ENCODE data around the gene SFXN5.

SFXN5 gene

DNA sequence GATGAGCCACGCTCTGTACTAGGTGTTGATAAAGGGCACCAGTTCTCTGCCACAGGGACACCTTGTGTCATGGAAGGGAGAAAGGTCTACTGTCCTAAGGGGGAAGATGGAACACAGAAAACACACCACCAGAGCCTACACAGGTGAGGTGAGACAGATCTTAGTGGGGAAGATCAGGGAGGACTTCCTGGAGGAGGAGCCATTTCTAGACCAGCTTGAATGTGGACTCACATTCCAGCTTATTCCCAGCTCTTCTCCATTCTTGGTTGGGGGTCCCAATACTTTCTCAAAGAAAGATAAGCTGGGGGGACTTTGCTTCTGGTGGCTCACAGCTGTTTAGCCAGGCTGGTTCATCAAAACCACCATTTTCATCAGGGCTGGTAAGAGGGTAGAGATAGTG, 118.0 kb downstream of the SFXN5 start:
- no peak for DNase-seq

DNA sequence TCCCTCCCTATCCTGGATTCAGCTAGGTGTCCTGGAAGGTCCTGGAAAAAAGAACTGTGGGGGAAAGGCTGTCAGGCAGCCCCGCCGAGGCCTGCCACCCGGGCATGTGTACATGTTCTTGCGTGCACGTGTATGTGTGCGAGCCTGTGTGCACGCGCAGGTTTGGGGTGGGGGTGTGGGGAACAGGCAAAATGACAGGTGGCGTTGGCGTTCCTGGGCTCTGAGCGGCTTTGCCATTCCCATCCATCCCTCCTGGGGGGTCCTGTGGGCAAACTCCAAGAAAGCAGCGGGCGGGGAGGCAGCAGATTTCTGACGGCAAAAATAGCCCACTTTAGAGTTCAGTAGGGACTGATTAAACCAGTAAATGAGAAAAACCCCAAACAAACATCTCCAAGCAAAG, 118.6 kb downstream of the SFXN5 start:
- no peak for DNase-seq

DNA sequence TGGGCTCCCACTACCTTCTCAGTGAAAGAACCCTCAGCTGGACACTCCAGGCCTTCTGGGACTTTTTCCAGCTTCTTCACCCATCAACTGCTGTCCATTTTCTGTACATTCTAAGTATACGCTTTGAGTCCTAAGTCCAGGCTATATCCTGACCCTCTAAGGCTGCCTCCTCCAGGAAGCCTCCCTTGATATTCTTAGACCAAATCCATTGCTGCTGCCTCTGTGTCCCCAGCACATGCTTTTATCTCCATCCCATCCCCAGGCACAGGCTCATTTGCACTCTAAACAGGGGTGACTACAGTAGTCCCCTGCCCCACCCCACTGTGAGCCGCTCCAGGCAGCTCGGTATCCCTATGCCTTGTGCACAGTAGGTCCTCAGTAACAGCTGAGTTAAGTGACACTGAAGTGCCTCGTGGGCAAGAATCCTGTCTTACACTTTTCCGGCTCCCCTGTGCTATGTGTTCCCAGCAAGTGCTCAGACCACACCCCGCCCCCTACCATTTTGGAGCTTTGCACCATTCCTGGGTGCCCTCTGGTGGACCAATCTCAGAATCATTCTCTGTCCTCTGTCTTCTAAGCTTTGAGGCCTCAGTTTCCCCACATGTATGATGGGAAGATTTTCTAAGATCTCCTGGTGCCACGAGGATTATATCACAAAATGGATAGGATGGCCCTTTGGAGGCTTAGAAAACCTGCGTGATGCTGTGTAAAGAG, 119.2 kb downstream of the SFXN5 start:
- DNase-seq = no peak

DNA sequence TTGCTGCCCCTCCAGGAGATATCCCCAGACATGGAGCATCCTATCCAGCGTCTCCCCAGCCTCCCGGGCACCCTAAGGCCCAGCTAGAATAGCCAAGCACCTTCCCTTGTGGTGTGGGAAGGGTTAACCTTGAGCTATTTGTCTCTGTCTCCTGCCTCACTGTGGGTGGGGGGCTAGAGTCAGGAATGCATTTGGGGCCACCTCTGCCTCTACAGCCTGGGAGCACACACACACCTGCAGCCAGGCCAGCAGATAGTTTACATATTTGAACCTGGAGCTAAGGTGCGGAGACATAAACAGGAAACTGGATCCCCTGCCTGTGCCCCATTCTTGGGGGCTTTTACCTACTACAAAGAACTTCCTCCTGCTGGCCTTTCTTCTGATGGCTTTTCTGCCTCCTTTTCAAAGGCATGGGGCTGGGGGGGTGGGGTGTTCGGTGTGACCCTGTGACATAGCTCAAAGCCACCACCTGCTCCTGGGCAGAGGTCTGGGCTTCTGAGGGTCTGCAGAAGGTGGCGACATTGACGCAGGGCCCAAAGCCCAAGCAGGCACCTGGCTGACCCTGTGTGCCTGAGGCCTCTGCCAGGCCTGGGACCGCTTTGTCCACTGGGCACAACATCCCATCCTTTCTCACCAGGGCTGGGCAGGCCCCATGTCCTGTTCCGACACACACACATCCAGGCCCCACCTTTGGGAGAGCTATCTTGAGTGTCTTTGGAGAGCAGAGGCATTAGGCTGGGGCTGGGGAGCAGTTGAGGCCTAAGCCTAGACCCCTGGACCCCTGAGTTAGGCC, 120.0 kb downstream of the SFXN5 start:
- no peak for DNase-seq

DNA sequence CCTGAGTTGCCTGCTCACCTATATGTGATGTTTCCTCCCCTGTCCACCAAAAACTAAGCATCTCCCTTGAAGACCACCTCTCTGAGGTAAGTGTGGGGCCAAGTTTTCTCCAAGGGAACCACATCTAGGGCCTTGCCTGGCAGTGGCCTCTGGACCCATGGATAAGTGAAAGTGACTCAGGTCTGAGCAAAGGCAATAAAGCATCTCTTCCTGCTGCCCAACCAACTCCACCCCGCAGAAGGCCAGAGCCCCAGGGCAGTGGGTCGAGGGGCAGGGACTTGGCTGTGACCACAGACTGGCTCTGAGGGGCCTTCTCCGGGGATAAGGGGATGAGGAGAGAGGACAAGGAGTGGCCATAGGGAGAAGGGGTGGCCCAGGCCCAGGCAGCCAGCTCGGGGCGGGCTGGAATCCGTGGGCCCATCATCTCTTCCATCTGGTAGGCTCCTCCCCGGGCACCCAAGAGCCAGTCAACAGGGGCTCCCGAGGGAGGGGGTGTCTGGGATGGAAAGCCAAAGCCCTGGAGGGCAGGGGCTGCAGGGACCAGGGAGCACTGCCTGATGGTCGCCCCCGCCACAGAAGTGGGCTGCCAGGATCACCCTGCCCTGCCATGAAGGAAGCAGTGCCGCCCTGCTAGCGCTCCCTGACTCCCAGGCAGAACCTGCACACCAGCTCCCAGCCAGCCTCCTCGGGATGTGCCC, 120.8 kb downstream of the SFXN5 start:
- no peak for DNase-seq

DNA sequence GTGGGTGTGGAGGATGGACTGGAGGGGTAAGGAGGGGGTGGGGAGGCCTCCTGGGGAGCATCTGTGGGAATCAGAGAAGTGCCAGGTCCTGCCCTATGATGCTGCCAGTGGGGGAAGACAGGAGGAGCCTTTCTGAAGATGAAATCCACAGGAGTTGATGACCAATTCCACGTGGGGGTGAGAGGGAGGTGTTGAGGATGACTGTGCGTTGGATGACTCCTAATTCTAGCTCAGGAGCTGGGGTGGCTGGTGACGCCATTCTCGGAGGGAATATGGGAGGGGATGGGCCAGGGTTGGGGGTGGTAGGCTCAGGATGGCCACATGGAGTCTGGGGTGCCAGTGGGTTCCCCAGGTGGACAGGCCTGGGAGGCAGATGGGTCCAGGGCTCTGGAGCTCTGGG, 121.9 kb downstream of the SFXN5 start:
- DNase-seq = no peak

DNA sequence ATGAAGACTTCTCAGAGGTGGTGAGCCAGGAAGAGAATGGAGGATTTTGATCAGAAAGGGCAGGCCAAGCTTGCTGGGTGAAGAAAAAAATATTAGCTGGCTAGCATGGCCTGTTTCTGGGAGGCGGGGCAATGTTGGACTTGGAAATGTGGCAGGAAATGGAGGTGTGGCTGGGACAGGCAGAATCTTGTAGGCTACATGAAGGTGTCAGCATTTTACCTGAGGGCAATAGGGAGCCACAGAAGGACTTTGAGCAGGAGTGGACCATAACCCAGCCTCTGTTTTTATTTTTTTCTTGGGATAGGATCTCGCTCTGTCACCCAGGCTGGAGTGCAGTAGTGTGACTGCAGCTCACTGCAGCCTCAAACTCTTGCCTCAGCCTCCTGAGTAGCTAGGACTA, 122.5 kb downstream of the SFXN5 start:
- no peak for DNase-seq

DNA sequence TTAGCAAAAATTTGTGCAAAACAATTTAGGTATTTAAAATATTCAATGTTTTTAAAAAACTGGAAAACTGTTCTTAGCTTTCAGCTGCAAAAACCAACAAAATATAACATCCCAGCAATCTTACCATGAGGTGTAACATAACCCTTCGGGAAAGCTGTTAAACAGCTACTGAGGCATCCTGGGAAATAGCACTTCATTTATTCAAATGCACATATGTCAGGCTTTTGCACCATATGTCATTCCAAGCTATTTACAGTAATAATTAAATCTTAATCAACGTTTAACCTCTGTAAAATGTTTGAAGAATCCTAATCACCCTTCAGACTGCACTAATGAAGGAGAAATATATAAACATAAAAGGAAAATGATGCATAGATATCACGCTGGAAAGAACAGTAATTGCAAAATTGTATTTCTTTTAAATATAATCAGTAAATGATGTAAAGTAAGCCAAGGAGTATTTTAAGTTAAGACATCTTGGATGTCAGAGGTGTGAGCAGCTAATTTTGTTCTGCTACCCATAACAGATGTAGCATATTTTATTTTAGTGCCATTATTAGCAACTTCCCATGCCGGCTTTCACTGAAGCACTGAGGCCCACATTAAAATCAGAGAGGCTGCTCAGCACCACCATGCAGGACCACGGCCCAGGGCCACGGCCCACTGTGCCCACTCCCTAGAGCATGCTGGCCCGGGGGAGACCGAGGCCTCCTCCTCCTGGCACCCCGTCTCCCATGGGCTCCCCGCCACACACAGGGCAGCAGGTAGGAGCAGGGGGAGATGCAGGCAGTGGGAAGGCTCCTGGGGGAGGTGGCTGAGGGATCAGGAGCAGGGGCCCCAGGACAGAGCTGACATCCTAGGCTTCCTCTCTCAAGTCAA, 123.3 kb downstream of the SFXN5 start:
- DNase-seq = no peak

DNA sequence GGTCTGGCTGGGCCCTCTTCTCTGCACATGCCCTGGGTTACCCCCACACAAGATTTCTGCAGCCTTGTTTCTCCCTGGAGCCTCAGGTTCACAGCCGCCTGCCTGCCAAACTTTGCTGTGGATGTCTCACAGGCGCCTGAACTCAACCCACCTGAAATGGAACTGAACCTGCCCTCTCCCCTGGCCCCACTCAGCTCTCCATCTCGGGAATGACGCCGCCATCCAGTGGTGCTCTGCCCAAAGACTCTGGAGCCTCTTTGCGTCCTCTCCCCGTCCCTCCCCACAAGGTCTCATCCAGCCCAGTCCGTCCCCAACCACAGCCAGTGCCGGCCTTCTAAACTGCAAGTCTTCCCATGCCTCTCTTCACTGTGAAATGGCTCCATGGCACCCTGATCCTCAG, 125.0 kb downstream of the SFXN5 start:
- DNase-seq = no peak

DNA sequence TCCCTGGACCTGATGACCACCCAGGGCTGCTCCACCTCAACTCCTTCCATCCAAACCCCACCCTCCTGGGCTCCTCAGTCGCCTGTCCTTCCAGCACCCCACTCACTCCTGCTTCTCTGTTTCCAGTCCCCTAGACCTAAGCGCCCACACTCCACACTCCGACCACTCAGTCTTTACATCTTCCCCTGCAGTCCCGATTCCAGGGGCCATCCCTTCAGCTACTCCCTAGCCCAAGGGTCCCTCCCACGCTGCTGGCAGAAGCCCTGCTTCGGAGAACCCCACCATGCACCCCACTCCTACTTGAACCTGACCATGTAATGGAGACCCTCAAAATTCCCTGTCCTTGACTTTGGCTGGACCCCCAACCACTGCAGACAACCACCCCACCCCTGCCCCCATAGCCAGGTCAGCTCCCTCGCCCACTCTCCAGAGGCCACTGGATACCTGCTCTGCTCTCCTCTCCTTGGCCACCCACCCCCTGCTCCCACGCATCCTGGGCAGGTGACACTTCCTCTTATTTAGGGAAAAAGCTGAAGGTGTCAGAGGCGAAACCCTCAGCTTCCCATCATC, 126.0 kb downstream of the SFXN5 start:
- no peak for DNase-seq

DNA sequence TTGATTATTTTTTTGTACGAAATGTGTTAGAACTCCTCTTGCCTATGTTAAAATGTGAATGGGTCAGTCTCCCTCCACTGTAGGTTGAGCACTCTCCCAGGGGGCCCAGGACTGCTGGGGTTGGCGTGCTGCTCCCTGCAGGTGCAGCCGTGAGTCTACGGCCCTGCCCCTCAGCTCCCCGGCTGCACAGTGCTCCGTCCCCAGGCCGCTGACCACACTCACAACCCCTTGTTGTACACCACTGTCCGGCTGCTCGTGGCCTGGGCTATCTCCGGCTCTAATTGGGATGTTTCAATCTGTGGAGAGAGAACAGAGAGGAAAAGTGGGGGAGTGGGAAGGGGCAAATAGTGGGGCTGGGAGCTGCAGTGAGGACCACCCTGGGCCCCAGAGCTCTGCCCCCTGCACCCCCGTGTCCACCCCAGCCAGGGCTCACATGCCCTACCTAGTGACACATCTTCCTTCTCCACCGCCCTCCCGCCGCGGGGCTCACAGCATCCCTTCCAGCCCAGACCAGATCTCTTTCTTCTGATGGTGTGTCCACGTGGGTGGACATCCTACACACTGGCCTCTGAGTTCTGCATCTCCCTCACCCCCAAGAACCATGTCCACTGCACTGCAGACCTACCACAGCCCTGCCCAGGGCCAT, 126.6 kb downstream of the SFXN5 start:
- no peak for DNase-seq

DNA sequence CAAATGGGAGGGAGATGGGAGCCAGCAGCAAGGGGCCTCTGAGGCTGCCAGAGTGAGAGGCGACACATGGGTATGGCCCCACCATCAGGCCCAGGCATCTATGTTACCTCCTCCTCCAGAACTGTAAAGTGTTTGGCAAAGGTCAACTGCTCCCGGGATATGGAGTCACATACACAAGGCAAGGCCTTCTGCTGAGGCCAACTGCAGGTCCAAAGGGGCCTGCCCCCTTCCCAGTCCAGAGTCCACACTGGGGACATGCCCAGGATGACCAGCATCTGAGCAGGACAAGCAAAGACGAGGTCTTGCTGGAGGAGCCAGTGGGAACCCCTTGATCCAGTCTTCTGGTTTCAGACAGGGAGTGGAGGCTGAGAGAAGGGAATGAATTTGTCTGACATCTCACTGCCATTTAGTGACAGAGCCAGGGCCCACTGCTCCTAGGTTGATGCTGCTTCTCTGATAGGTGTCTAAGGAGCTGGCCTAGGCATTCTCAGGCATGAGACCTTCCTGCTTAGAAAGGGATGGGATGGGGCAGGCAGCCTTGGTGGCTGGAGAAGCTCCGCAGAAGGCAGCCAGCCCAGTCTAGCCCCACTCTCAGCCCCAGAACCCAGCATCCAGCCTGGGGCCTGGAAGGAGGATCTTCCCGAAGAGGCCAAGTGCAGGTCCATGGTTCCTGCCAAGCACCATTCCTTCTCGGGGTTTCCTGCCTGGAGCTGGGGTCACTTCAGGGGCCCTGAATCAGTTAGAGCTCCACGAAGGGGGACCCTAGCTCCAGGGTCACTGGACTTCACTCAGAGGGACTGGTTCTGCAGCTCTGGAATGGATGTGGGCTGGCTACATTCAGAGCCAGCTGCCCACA, 127.7 kb downstream of the SFXN5 start:
- DNase-seq = no peak

DNA sequence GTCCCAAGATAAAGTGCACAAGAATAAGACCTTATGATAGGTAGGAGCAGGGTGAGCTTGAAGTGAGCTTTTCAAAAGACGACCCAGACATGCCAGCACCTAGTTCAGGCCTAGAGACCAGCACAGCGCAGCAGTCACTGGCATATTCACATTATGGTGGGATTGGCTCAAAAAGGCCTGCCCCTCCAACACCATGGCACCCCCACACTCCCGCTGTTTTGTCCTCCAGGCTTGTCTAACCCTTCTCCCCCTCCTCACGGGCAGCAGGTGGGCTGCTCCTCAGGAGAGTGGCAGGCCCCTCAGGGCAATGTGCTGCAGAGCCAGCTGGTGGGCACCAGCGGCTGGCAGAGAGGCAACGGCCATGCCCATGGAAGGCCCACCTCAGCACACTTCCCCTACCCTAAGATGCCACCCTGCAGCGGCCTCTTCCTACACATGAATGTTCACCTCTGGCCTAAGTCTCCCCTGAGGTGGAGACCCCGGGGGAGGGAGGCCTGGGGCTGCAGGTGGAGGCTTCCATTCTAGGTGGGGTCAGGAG, 128.6 kb downstream of the SFXN5 start:
- no peak for DNase-seq

DNA sequence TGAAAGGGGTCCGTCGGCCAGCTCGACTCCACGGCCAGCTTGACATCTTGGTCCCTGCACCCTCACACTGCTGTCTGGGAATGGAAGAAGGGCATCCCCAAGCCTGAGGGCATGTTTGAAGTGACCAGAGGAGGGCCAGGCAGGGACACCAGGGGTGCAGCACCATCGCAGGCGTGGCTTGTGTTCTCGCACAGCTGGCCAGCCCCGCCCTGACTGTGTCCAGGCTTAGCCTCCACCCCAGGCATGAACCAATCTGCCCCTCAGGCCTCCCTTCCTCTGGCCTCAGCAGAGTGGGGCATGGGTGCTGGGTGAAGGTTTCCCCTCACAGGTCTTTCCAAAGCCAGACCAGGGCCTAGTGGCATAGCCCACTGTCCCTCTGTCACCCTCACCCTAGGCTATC, 129.2 kb downstream of the SFXN5 start:
- no peak for DNase-seq

DNA sequence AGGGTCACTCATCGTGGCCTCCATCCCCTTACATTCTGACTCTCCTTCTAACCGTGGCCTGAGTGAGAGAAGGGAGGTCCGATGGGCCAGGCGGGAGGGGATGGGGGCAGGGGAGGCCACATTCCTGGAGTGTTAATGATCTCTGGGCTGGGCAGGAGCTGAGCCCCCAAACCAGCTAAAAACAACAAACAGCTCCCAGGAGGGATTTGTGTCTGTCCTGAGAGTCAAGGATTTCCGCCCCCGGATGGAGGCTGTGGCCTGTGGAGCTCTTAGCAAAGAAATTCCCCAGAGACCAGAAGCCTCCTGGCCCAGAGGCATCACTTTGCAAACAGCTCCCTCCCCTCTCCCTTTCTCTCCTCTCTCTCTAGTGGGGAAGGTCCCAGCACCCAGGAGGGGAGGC, 130.7 kb downstream of the SFXN5 start:
- no peak for DNase-seq

DNA sequence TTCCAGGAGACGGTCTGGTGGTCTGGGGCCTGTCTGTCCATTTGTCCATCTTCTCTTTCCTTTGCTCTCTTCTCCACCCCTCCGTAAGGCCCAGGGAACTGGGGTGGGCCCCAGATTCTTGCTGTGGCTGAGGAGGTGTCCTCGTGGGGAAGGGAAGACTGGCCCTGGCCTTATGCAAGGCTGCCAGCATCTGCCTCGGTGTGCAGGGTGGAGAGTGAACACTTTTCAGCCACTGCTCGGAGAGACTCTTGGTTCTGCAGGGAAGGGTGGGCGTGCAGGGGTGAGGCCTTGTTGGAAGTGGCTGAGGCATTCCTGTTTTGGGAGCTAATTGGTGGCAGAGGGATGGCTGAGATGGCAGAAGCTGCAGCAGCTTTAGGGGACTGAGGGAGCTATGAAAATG, 131.2 kb downstream of the SFXN5 start:
- no peak for DNase-seq

DNA sequence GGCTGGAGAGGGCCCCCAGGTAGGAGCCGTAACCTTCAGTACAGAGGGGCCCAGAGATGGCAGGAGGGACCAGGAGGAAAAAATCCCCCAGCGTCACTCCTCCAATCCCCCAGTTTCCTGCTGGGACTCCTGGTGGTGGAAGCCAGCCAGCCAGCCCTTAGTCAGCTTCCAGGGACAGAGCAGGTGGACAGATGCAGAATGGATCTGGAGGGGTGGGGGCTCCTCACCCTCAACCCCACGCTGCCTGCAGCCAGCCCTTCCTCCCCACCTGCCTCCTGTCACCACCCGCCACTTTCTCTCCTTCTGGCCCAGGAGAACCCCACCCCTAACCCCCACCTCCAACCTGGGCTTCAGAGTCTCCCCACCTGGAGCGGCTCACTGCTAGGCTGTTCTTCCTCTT, 133.1 kb downstream of the SFXN5 start:
- DNase-seq = no peak

DNA sequence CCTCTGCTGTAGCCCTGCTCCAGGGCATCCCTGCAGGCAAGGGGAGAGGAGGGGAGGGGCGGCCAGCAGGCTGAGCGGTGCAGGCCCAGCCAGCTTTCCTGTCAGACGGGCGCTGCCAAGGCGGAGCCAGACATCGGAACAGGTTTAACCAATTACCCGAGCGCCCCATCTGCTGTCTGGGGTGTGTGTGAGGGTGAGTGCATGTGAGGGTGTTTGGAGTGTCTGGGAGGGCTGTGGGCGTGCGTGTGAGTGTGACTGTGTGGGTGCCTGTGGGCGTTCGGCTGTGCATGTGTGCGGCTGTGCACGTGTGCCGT, 134.2 kb downstream of the SFXN5 start:
- no peak for DNase-seq

DNA sequence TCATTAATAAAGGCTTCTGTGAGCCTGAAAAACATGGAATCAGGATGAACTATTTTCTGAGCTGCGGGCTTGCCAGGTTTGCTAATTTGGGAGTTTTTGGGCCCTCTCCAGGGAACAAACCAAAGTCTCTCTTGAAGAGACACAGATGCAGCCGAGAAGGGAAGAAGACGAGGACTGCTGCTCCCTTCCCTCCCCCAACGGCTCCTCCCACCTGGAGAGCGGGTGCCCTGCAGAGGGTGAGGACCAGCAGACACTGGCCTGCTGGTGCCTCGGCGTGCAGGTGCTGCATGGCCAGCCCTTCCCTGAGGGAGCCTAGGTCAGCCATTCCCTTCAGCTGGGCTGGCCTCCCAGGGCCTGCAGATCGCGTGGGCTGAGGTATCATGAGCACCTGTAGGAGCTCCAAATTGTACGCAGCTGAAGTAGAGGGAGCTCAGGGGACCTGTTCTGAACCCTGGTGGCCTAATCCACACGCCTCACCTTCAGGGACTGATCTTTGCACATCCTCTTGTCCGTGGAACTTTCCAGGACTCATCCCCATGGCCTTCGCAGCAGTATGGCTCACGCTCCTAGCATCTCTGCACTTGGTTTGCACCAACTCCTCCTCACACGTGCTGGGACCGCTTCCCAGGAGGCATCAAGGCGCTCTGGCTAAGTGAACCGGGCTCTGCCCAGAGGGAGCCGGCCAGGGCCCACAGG, 134.7 kb downstream of the SFXN5 start:
- no peak for DNase-seq

DNA sequence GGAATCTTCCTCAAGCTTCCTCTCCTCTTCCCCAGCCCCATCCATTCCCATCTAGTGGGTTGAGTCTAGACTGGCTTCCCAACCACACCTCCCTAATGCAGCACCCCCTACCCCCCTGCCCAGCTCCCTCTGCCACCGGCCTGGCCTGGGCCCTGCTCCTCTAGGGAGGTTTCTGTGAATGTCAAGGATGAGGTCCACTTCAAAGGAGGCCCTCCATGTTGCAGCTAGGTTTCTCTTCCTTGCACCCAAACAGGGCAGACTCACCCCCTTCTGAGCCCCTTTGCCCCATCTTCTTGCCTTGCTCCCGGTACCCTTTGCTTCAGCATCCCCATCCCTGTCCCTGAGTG, 135.9 kb downstream of the SFXN5 start:
- DNase-seq = no peak

Measured in eye (tissue), 1 donor.